PC-9 (cell line): ENCODE results near the gene CBLB. TPM values are rescaled to one million over a fixed set of nuclear protein-coding genes. Genes with fewer than 3 reads are reported as not detected.

Source experiments
- BruUV-seq: library from RNA; stranded (reverse); fragments of 400-500 nt; replicated peaks from 2 replicates; lab custom pipeline; 2021; lab: Mats Ljungman, UMichigan
- CTCF ChIA-PET: fragments of 300-600 bp; sonication (Branson Sonifier 250); formaldehyde crosslinking; loops from one replicate; lab custom pipeline; 2022; ENCODE audit warnings: antibody characterized with exemption; lab: Charles Lee
- POLR2A ChIA-PET: fragments of 300-600 bp; sonication (Branson Sonifier 250); formaldehyde crosslinking; loops from one replicate; lab custom pipeline; 2022; ENCODE audit warnings: antibody characterized with exemption; ENCODE audit not compliant: unreplicated experiment; lab: Charles Lee
- DNase-seq, 2 experiments: peaks; one replicate each; pipeline versions ENCODE4 v3.0.0 to v3.0.0-alpha.2; 2015 to 2022; ENCODE audit warnings: mixed read lengths in 1 of 2
- H2AFZ ChIP-seq: fragments of 200-600 bp; sonication (generic); 2 replicates; pipeline ENCODE4 v1.8.1; 2017; ENCODE audit warnings: antibody characterized with exemption
- H3F3A ChIP-seq: fragments of 200-600 bp; sonication (generic); 2 replicates; pipeline ENCODE4 v1.8.1; 2017; ENCODE audit warnings: antibody characterized with exemption, mild to moderate bottlenecking, low read depth; ENCODE audit not compliant: insufficient read depth
- H3K27ac ChIP-seq: fragments of 200-600 bp; sonication (generic); 2 replicates; pipeline ENCODE4 v1.6.1; 2016; ENCODE audit warnings: mixed run types
- H3K27me3 ChIP-seq: fragments of 200-600 bp; sonication (generic); 2 replicates; pipeline ENCODE4 v1.6.1; 2016; ENCODE audit warnings: low read depth, mixed run types; ENCODE audit not compliant: insufficient read depth
- H3K36me3 ChIP-seq: fragments of 200-600 bp; sonication (generic); 2 replicates; pipeline ENCODE4 v1.6.1; 2016; ENCODE audit warnings: low read depth, mixed run types
- H3K4me1 ChIP-seq: fragments of 200-600 bp; sonication (generic); replicated peaks from 2 replicates; pipeline ENCODE4 v1.6.1; 2016; ENCODE audit warnings: mixed run types; ENCODE audit not compliant: insufficient read depth
- H3K4me2 ChIP-seq: fragments of 200-600 bp; sonication (generic); 2 replicates; pipeline ENCODE4 v1.6.1; 2017; ENCODE audit warnings: mixed run types
- H3K4me3 ChIP-seq: fragments of 200-600 bp; sonication (generic); 2 replicates; pipeline ENCODE4 v1.6.1; 2016; ENCODE audit warnings: mixed run types
- H3K79me2 ChIP-seq: fragments of 200-600 bp; sonication (generic); 2 replicates; pipeline ENCODE4 v1.6.1; 2017; ENCODE audit warnings: low read depth, mixed run types
- H3K9me2 ChIP-seq: fragments of 200-600 bp; sonication (generic); 2 replicates; pipeline ENCODE4 v1.8.1; 2017; ENCODE audit warnings: mild to moderate bottlenecking; ENCODE audit not compliant: insufficient read depth
- H3K9me3 ChIP-seq: fragments of 200-600 bp; sonication (generic); 2 replicates; pipeline ENCODE4 v1.8.1; 2016; ENCODE audit warnings: low read depth; ENCODE audit not compliant: insufficient read depth
- H4K20me1 ChIP-seq: fragments of 200-600 bp; sonication (generic); 2 replicates; pipeline ENCODE4 v1.8.1; 2017; ENCODE audit not compliant: insufficient read depth
- CTCF ChIP-seq: fragments of 200-600 bp; sonication (generic); conservative IDR thresholded peaks from 2 replicates; pipeline ENCODE4 v1.6.1; 2017; ENCODE audit warnings: mixed run types, antibody characterized with exemption, mild to moderate bottlenecking, moderate library complexity
- EZH2 ChIP-seq: fragments of 200-600 bp; sonication (generic); IDR thresholded peaks from 2 replicates; pipeline ENCODE4 v1.8.0; 2017; ENCODE audit warnings: antibody characterized with exemption, low read depth
- intact Hi-C: fragments of 100-400 bp; cut with micrococcal nuclease; formaldehyde crosslinking; loops from one replicate; pipeline ENCODE4 v1.10.0; 2022; ENCODE audit not compliant: unreplicated experiment
- total RNA-seq: library from RNA; stranded (reverse); gene quantifications from 2 replicates; pipeline ENCODE4 v1.2.3, GENCODE V29; 2021

Gene CBLB
- total RNA-seq, 1 experiment from 2014 or later = 44.0 TPM

GRCh38 chr3:105639131-105639530, 229.7 kb downstream of the CBLB start:
- Histone ChIP-seq H2AFZ (no peak overlapping the region), H3K79me2 (no peaks in the 10 kb centered on the region), H4K20me1 (no peaks in the 10 kb centered on the region), H3K4me3 (no peak overlapping the region), H3K9me3 (no peaks in the 10 kb centered on the region), H3K27me3 (no peaks in the 10 kb centered on the region), H3K4me2 (no peak overlapping the region), H3K9me2 (no peaks in the 10 kb centered on the region), H3K36me3 (no peaks in the 10 kb centered on the region), H3F3A (no peaks in the 10 kb centered on the region), H3K27ac (no peak overlapping the region), H3K4me1 (no peaks in the 10 kb centered on the region)
- no peak for DNase-seq
- TF ChIP-seq EZH2 (no peak), CTCF (no peak)
- no TSS peak for BruUV-seq
- intact Hi-C loops = no loop called here
- ChIA-PET POLR2A (no interaction called here), CTCF (no interaction called here)

DNA sequence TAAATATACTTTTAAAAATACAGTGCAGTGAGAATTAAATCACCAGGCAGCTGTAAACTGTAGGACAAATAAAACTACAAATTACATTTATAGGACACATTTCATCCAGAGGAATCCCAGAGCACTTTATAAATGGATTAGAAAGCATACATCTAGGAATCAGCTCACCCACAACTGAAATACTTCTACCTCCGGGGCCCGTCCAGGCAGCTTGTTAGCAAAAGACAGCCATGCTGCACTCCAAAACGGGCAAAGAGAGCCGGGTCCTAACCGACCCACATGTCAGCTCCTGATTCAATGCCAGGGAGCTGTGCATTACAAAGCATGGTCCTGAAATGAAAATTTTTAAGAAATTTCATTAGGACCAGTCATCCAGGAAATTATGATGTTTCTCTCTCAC, 234.1 kb downstream of the CBLB start:
- ChIA-PET POLR2A (no interaction called here), CTCF (no interaction called here)
- Histone ChIP-seq H3K27me3 (no peaks in the 10 kb centered on the region), H3F3A (no peaks in the 10 kb centered on the region), H3K4me3 (no peak overlapping the region), H4K20me1 (no peaks in the 10 kb centered on the region), H2AFZ (no peak overlapping the region), H3K27ac (no peak overlapping the region), H3K36me3 (no peaks in the 10 kb centered on the region), H3K79me2 (no peaks in the 10 kb centered on the region), H3K9me2 (no peaks in the 10 kb centered on the region), H3K4me1 (no peaks in the 10 kb centered on the region), H3K4me2 (no peak overlapping the region), H3K9me3 (no peaks in the 10 kb centered on the region)
- no TSS peak for BruUV-seq
- TF ChIP-seq CTCF (no peak), EZH2 (no peak)
- DNase-seq = no peak
- intact Hi-C loops = no loop called here

DNA sequence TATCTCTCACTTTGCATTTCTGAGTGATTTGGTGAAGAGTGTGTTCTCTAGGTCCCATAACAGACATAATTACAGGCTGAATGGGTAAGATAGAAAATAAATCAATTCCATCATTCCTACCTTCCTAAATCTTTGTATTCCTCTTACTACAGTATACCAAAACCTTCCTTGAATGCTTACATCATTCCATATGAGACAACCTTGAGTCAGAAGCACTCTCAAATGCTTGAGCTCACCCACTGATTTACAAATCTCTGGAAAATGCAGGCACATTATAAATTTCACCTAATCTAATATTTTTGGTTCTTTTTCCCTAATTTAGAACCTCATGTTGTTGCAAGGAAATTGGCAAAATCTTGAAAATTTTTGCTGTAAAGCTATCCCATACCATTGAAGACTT, 239.1 kb downstream of the CBLB start:
- no peaks in the 10 kb centered on the region for H3K9me2 ChIP-seq
- no peak for DNase-seq
- TF ChIP-seq EZH2 (no peak), CTCF (no peak)
- no peaks in the 10 kb centered on the region for H3K4me1 ChIP-seq
- no peaks in the 10 kb centered on the region for H3K27me3 ChIP-seq
- no peaks in the 10 kb centered on the region for H3K9me3 ChIP-seq
- no peaks in the 10 kb centered on the region for H4K20me1 ChIP-seq
- H3K36me3 ChIP-seq = no peaks in the 10 kb centered on the region
- no peak overlapping the region for H3K27ac ChIP-seq
- POLR2A ChIA-PET = no interaction called here
- no peak overlapping the region for H3K4me3 ChIP-seq
- H2AFZ ChIP-seq = no peak overlapping the region
- no TSS peak for BruUV-seq
- CTCF ChIA-PET = interaction anchor here (0.6 kb wide), 1 partner anchor 17 kb away, joined by 3 read pairs; no protein-coding TSS in a partner anchor
- intact Hi-C loops = no loop called here
- H3K79me2 ChIP-seq = no peaks in the 10 kb centered on the region
- H3F3A ChIP-seq = no peaks in the 10 kb centered on the region
- no peak overlapping the region for H3K4me2 ChIP-seq
